D721Med (cell line): ENCODE data around the gene SLC6A8.

Experiments used
- DNase-seq: peaks from one replicate; pipeline ENCODE4 v3.0.0; 2011; ENCODE audit warnings: low spot score; ENCODE audit not compliant: insufficient read length
- FAIRE-seq: peaks from 2 replicates; lab custom pipeline; 2011; peaks lifted over from hg19 to GRCh38; lab: Jason Lieb, UNC
- TF ChIP-seq, protein P1 (sequence below): IDR thresholded peaks from 2 replicates; pipeline ENCODE4 v1.5.1; 2012; ENCODE audit warnings: mild to moderate bottlenecking, control low read depth; ENCODE audit not compliant: insufficient read depth; ENCODE audit errors: missing control alignments

SLC6A8 gene

DNA sequence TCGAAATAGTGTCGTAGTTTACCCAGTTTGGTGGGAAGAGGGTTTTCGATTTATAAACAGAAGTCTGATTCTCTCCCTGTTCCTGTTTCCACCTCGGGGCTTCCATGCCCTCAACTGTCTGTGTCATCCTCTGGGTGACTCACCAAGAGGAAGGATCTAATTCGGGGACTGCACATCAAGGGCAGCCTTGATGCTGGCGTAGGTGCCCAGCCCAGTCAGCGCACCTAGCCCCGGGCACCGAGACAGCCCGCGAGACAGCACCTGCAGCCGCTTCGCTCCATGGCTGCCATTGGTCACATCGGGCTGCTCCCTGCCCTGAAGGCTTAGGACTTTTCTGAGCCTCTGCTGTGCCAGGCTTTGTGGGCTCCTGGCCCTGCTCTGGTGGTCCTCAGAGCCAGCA is 44.7 kb downstream of the SLC6A8 start:
- no peak for FAIRE-seq
- TF ChIP-seq, protein P1, sequence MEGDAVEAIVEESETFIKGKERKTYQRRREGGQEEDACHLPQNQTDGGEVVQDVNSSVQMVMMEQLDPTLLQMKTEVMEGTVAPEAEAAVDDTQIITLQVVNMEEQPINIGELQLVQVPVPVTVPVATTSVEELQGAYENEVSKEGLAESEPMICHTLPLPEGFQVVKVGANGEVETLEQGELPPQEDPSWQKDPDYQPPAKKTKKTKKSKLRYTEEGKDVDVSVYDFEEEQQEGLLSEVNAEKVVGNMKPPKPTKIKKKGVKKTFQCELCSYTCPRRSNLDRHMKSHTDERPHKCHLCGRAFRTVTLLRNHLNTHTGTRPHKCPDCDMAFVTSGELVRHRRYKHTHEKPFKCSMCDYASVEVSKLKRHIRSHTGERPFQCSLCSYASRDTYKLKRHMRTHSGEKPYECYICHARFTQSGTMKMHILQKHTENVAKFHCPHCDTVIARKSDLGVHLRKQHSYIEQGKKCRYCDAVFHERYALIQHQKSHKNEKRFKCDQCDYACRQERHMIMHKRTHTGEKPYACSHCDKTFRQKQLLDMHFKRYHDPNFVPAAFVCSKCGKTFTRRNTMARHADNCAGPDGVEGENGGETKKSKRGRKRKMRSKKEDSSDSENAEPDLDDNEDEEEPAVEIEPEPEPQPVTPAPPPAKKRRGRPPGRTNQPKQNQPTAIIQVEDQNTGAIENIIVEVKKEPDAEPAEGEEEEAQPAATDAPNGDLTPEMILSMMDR, result no peak
- no peak for DNase-seq

DNA sequence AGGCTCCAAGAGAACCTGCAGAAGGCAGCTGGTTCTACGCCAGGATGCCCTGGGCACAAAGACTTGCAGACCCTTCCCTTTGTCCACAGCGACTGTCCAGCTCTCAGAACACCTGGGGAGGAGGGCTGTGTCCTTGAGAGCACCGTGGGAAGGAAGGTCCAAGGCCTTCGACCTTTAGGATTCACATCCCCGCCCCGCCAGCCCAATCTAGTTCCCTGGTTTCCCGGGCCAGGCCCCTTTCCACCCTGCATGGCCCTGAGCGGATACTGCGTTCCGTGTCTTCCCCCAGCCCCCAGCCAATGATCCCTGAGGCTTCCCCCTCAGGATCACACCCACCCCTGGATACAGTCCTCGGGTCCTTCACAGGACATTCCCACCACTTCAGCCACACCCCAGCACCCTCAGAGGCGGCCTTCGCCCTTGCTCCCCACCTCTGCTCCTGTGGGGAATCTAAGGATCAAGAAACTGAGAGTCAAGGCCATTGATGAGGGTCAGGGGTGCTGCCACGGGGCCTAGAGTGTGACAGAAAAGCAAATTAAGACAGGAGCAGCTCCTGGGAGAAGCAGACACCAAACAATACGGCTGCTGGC is 46.0 kb downstream of the SLC6A8 start:
- FAIRE-seq (no peak), DNase-seq (no peak)
- TF ChIP-seq, protein P1, result no peak

DNA sequence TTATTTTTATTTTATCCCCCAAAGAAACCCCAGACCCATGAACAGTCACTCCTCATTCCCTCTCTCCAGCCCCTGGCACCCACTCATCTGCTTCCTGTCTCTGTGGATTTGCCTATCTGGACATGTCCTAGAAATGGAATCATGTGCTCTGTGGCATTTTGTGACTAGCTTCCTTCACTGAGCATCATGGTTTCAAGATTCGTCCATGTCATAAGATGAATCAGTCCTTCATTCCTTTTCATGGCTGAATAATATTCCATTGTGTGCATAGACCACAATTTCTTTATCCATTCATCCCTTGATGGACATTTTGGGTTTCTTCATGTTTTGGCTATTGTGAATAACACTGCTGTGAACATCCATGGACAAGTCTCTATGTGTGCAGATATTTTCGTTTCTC is 47.1 kb downstream of the SLC6A8 start:
- FAIRE-seq, result no peak
- TF ChIP-seq, protein P1, result no peak

DNA sequence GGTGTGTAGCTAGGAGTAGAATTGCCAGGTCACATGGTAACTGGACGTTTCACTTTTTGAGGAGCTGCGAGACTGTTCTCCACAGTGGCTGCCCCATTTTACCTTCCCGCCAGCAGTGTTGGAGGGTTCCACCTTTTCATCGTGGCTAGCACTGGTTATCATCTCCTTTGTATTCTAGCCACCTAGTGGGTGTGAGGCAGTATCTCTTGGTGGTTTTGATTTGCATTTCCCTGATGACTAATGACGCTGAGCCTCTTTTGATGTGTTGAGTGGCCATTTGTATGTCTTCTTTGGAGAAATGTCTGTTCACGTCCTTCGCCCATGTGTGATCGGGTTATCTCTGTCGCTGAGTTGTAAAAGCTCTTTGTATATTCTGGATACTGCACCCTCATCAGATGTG is 47.5 kb downstream of the SLC6A8 start:
- FAIRE-seq (no peak), DNase-seq (no peak)
- TF ChIP-seq, protein P1, result no peak

More for the DNA sequence above, 47.1 kb downstream of the SLC6A8 start:
- DNase-seq, result no peak

DNA sequence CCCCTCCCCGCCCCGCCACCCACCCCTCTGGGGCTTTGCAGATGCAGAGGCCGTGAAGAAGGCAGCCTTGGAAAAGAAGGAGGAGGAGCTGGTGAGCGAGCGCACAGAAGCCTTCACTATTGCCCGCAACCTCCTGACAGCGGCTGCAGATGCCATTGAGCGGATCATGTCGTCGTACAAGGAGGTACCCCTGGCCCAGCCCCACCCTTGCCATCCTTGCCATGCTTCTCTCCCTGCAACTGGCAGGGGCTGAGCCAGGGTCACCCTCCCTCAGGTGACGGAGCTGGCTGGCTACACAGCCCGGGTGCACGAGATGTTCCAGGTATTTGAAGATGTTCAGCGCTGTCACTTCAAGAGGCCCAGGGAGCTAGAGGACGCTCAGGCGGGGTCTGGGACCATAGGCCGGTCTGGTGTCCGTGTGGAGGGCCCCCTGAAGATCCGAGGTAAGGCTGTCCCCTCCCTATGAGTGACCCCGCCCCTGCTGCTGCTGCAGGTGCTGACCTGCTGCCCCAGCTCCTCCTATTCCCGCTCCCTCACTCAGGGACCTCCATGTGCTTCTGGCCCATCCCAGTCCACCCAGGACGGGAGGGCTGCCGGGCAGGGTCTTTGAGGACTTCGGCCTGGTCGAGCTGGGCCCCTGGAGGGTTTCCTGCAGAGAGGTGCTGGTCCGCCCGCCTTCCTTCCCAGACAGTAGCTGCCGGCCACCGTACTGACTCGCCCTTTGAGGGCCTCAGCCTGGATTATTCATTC is 48.5 kb downstream of the SLC6A8 start:
- DNase-seq (no peak), FAIRE-seq (no peak)
- TF ChIP-seq, protein P1, result no peak

DNA sequence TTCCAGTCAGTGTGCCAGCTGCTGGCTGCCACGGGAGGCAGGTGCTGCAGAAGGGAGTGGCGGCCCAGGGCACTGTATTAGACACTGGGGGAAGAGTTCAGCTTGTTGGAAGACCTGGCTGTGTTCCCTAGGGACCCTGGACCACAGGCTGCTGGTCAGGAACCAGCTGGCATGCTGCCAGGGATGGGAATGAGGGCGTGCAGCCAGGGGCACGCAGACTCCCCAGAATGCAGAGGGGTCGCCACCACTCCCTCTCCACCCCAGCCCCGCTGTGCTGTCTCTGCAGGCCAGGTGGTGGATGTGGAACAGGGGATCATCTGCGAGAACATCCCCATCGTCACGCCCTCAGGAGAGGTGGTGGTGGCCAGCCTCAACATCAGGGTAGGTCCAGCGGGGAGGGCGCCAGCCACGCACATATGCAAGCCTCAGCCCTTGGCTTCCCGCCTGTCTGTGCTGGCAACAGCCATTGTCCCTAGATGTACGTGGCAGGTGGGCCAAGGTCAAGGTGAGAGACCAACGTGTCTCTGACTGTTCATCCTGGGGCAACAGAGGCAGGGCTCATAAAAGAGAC is 49.2 kb downstream of the SLC6A8 start:
- FAIRE-seq (no peak), DNase-seq (no peak)
- TF ChIP-seq, protein P1, result no peak
